ENCODE measurements around the gene GALNT5.

The GALNT5 gene

GRCh38 chr2:157245846-157246764 lies 11.4 kb upstream of the GALNT5 start:
- no peak for DNase-seq
- intact Hi-C loops (cut with DNase I), result no loop called here

DNA sequence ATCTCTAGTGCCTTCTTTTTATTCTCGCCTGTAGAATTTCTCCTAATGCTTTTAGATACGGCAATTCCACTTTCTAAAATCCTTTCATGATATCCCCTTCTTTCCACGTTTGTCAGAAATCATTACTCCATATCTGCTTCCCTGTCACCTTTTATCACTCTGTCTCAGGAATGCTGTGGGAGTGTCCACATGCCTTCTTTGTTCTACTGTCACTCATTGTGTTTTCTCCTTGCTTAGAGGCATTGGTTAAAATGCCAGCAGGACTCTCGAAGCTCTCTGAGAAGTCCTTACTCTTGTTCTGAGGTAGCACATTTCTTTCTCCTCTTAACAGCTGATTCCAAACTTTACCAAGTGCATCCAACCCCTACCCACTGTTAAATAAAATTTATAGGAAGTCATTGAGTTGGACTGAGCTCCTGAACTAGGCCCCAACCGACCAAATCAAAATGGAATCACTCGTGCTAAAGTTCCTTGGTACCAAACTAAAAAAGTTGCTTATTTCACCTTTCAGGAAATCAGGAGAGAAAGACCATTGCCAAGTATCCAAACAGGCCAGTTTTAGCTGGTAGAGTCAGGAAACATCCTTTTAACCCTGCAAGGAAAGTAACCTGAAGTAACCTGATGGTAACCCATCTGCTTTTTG lies 10.6 kb upstream of the GALNT5 start:
- DNase-seq, result no peak
- intact Hi-C loops (cut with DNase I), result no loop called here

DNA sequence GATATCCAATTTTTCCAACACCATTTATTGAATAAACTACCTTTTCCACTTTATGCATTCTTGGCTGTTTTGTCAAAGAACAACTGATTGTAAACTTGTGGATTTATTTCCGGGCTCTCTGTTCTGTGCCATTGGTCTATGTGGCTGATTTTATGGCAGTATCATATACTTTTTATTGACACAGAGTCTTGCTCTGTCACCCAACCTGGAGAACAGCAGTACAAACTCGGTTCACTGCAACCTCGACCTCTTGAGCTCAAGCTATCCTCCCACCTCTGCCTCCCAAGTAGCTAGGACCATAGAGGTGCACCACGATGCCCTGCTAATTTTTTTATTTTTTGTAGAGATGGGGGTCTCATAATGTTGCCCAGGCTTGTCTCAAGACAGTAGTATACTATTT lies 6.7 kb upstream of the GALNT5 start:
- intact Hi-C loops (cut with DNase I), result no loop called here
- DNase-seq, result no peak

DNA sequence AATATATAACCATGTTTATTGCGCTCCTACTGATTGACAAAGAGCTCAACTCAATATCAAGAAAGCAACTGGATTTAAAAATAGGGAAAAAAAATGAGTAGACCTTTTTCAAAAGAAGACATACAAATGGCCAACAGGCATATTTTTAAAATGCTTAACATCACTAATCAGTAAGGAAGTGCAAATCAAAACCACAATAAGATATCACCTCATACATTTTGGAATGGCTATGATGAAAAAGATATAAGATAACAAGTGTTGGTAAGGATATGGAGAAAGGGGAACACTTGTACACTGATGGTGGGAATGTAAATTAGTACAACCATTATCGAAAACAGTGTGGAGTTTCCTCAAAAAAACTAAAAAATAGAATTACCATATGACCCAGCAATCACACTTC lies 5.6 kb upstream of the GALNT5 start:
- intact Hi-C loops (cut with DNase I), result no loop called here
- DNase-seq, result no peak

DNA sequence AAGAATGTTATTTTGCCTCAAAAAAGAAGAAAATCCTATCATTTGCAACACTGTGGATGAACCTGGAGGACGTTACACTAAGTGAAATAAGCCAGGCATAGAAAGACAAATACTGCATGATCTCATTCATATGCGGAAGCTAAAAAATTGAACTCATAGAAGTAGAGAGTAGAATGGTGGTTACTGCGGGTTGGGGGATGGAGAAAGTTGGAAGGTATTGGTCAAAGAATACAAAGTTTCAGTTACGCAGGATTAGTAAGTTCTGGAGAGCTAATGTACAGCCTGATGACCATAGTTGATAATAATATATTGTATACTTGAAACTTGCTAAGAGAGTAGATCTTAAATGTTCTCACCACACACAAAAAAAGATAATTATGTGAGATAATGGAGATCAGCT lies 5.0 kb upstream of the GALNT5 start:
- DNase-seq, result no peak
- intact Hi-C loops (cut with DNase I), result no loop called here

- intact Hi-C loops (cut with DNase I), result no loop called here
- DNase-seq, result no peak
Measured at GRCh38 chr2:157254041-157254440, 3.5 kb upstream of the GALNT5 start.

- intact Hi-C loops (cut with DNase I), result no loop called here
- no peak for DNase-seq
Measured at GRCh38 chr2:157255746-157256145, 1.8 kb upstream of the GALNT5 start.

- DNase-seq, result no peak
- intact Hi-C loops (cut with DNase I), result no loop called here
Measured at GRCh38 chr2:157256626-157257025, 879 bp upstream of the GALNT5 start.

DNA sequence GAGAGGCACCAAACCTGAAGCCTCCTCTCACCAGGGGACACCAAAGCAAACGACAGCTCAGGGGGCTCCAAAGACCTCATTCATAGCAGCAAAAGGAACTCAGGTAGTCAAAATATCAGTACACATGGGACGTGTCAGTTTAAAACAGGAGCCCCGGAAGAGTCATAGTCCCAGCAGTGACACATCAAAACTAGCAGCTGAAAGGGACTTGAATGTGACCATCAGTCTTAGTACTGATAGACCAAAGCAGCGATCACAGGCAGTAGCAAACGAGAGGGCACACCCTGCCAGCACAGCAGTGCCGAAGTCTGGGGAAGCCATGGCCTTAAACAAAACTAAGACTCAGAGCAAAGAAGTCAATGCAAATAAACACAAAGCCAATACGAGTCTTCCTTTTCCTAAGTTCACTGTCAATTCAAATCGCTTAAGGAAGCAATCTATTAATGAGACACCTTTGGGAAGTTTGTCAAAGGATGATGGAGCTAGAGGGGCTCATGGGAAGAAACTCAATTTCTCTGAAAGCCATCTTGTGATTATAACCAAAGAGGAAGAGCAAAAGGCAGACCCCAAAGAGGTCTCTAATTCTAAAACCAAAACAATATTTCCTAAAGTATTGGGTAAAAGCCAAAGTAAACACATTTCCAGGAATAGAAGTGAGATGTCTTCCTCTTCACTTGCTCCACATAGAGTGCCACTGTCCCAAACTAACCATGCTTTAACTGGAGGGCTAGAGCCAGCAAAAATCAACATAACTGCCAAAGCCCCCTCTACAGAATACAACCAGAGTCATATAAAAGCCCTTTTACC lies 1.2 kb downstream of the GALNT5 start:
- DNase-seq, result no peak

GRCh38 chr2:157259386-157259785 lies 1.9 kb downstream of the GALNT5 start:
- no peak for DNase-seq
- intact Hi-C loops (cut with DNase I), result no loop called here

More for the DNA sequence above, 1.2 kb downstream of the GALNT5 start:
- intact Hi-C loops (cut with DNase I), result no loop called here

GRCh38 chr2:157259960-157260359 lies 2.5 kb downstream of the GALNT5 start:
- intact Hi-C loops (cut with DNase I), result no loop called here
- DNase-seq, result no peak

DNA sequence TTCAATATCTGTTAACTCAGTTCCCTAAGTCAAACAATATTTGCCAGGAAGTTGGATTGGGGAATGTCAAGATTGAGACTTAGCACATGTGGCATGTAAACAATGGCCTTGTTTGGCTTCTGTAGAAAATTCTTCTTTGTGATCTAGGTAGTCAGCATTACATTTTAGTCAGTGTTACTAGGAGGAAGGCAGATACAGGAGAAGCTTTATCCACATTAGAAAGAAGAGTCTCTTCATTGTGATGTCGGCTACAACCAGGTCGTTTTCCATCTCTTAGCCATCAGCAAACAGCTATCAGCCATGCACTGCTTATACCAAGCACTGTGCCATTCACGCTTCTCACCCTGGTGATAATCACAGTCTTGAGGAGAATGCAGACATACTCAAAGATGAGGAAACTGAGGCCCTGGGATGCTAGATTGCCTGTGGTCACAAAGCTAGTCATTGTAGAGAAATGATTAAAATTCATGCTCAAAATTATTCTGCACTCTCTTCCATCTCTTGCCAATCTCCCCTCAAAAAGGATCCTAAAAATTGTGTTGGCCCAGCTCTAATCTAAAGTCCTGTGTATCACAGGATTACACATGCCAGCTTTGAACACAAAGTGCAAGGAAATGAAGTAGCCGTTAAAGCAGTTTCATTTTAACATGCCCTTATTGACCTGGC lies 3.2 kb downstream of the GALNT5 start:
- intact Hi-C loops (cut with DNase I), result no loop called here

GRCh38 chr2:157261199-157261782 lies 3.8 kb downstream of the GALNT5 start:
- intact Hi-C loops (cut with DNase I), result no loop called here
- DNase-seq, result peak in 14 of 42 donors; percentile 2 to 43 (median 20)

More for the DNA sequence above, 3.2 kb downstream of the GALNT5 start:
- no peak for DNase-seq

DNA sequence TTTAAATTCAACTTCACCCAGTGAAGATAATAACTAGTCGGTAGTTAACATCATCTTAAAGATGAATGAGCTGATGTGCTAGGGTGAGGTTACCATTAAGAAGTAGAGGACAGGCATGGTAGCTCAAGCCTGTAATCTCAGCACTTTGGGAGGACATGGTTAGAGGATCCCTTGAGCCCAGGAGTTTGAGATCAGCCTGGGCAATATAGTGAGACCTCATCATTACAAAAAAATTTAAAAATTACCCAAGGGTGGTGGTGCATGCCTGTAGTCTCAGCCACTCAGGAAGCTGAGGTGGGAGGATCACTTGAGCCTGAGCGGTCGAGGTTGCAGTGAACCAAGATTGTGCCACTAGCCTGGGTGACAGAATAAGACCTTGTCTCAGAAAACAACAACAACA lies 4.7 kb downstream of the GALNT5 start:
- DNase-seq, result no peak
- intact Hi-C loops (cut with DNase I), result no loop called here

- intact Hi-C loops (cut with DNase I), result no loop called here
- DNase-seq, result no peak
Measured at GRCh38 chr2:157264099-157264498, 6.6 kb downstream of the GALNT5 start.

DNA sequence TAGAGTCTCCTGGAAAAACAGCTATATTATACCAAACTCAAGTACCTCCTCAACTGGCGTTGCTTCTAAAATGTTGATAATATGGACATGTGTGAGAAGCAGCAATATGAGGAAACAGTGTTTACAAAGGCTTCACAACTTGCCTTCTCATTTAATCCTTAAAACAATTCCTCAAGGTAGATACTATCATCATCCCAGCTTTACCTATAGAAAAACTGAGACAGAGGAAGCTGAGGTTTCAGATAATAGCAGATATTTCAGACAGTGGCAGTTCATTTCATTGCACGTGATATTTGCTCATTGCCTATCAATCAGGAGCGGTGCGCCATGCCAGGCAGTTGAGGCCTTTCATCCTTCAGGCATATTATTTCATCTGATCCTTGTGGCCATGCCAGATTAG lies 8.3 kb downstream of the GALNT5 start:
- no peak for DNase-seq
- intact Hi-C loops (cut with DNase I), result no loop called here

GRCh38 chr2:157267476-157267875 lies 10.0 kb downstream of the GALNT5 start:
- intact Hi-C loops (cut with DNase I), result no loop called here
- peak in 28 of 42 donors; percentile 2 to 63 (median 23) for DNase-seq

DNA sequence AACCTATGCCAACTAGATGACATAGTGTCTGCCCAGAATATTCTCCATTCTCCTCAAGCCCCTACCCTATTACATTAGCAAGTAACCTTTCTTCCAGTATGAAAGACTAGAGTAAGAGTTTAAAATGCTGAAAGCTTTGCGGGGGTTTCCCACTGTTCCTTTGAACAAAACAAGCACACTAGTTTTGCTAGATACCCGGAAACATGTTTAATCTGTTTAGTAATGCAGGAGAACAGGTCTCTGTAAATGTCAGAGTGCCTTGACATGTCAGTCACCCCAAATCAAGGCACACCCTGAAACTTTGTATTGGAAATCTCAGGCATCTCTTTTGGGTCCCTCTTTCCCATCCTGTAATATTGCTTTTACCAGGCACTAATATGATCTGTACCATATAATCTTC lies 11.6 kb downstream of the GALNT5 start:
- intact Hi-C loops (cut with DNase I), result no loop called here
- DNase-seq, result no peak

GRCh38 chr2:157269922-157270321 lies 12.4 kb downstream of the GALNT5 start:
- no peak for DNase-seq
- intact Hi-C loops (cut with DNase I), result no loop called here

Measured in head of caudate nucleus (tissue), 42 donors.